ENCODE data around the gene LIPH.

The LIPH gene

GRCh38 chr3:185498503-185499396 is 53.6 kb downstream of the LIPH start, which contains the start of gene TMEM41A:
Gene TMEM41A, minus strand, starts transcription at chr3:185499035. Its CDS starts 74 bp downstream, at chr3:185498961.
- TF ChIP-seq CTCF (IDR thresholded peaks at IDR 0.05; ENCODE audit: low read depth, low read length, poor library complexity, severe bottlenecking) (no peak), EZH2phosphoT487 (IDR thresholded peaks at IDR 0.05; ENCODE audit: borderline replicate concordance, low read length) (no peak)
- H3K4me3 ChIP-seq (ENCODE audit: low read length), result peak within 1 kb of the TSS; percentile 88
- peaks cover 14% of the 10 kb centered on the region for H3K4me1 ChIP-seq (ENCODE audit: control insufficient read depth, low read length)
- peaks cover 4% of the 10 kb centered on the region; the same call in 1 of the 2 replicates for H4K20me1 ChIP-seq (ENCODE audit: control insufficient read depth, insufficient read depth, low read depth, low read length)
- peak within 1 kb of the TSS; percentile 76 for H3K4me2 ChIP-seq (ENCODE audit: low read length)
- 0 out of 2 replicates have a peak, but pooled peaks cover 3% of the 10 kb centered on the region for H3F3A ChIP-seq (ENCODE audit: control insufficient read depth, insufficient read depth)
- H3K27ac ChIP-seq (ENCODE audit: low read depth, low read length), result peak within 1 kb of the TSS; percentile 62
- no peaks in the 10 kb centered on the region for H3K9me2 ChIP-seq (replicated peaks; ENCODE audit: control insufficient read depth, low read length)
- peaks cover 15% of the 10 kb centered on the region for H3K27me3 ChIP-seq (ENCODE audit: control insufficient read depth, low read length)
- H3K36me3 ChIP-seq (ENCODE audit: control insufficient read depth, low read length), result peaks cover 35% of the 10 kb centered on the region
- H3K9me3 ChIP-seq (ENCODE audit: control insufficient read depth, insufficient read depth, low read length), result no peaks in the 10 kb centered on the region
- H3K79me2 ChIP-seq (ENCODE audit: control insufficient read depth, low read length), result peaks cover 20% of the 10 kb centered on the region

- Histone ChIP-seq H4K20me1 (ENCODE audit: control insufficient read depth, insufficient read depth, low read depth, low read length) (no peaks in the 10 kb centered on the region), H3F3A (ENCODE audit: control insufficient read depth, insufficient read depth) (no peaks in the 10 kb centered on the region), H3K36me3 (ENCODE audit: control insufficient read depth, low read length) (peaks cover 44% of the 10 kb centered on the region), H3K27ac (ENCODE audit: low read depth, low read length) (no peak overlapping the region), H3K9me3 (ENCODE audit: control insufficient read depth, insufficient read depth, low read length) (no peaks in the 10 kb centered on the region), H3K4me2 (ENCODE audit: low read length) (no peak overlapping the region), H3K9me2 (replicated peaks; ENCODE audit: control insufficient read depth, low read length) (no peaks in the 10 kb centered on the region), H3K4me1 (ENCODE audit: control insufficient read depth, low read length) (no peaks in the 10 kb centered on the region), H3K4me3 (ENCODE audit: low read length) (no peak overlapping the region), H3K79me2 (ENCODE audit: control insufficient read depth, low read length) (no peaks in the 10 kb centered on the region), H3K27me3 (ENCODE audit: control insufficient read depth, low read length) (no peaks in the 10 kb centered on the region)
- TF ChIP-seq CTCF (IDR thresholded peaks at IDR 0.05; ENCODE audit: low read depth, low read length, poor library complexity, severe bottlenecking), result no peak
- no peak for TF ChIP-seq EZH2phosphoT487 (IDR thresholded peaks at IDR 0.05; ENCODE audit: borderline replicate concordance, low read length)
Measured at GRCh38 chr3:185490241-185490640, 62.1 kb downstream of the LIPH start.

- Histone ChIP-seq H3K79me2 (ENCODE audit: control insufficient read depth, low read length) (no peaks in the 10 kb centered on the region), H3F3A (ENCODE audit: control insufficient read depth, insufficient read depth) (no peaks in the 10 kb centered on the region), H3K4me2 (ENCODE audit: low read length) (no peak overlapping the region), H3K27ac (ENCODE audit: low read depth, low read length) (no peak overlapping the region), H4K20me1 (ENCODE audit: control insufficient read depth, insufficient read depth, low read depth, low read length) (no peaks in the 10 kb centered on the region), H3K27me3 (ENCODE audit: control insufficient read depth, low read length) (no peaks in the 10 kb centered on the region), H3K36me3 (ENCODE audit: control insufficient read depth, low read length) (peaks cover 37% of the 10 kb centered on the region), H3K9me2 (replicated peaks; ENCODE audit: control insufficient read depth, low read length) (no peaks in the 10 kb centered on the region), H3K4me3 (ENCODE audit: low read length) (no peak overlapping the region), H3K4me1 (ENCODE audit: control insufficient read depth, low read length) (no peaks in the 10 kb centered on the region), H3K9me3 (ENCODE audit: control insufficient read depth, insufficient read depth, low read length) (no peaks in the 10 kb centered on the region)
- TF ChIP-seq CTCF (IDR thresholded peaks at IDR 0.05; ENCODE audit: low read depth, low read length, poor library complexity, severe bottlenecking) (no peak), EZH2phosphoT487 (IDR thresholded peaks at IDR 0.05; ENCODE audit: borderline replicate concordance, low read length) (no peak)
Measured at GRCh38 chr3:185489462-185489861, 62.9 kb downstream of the LIPH start.
